HCT116 (cell line): ENCODE data around the gene MED27. TPM values are rescaled to one million over a fixed set of nuclear protein-coding genes. Genes with fewer than 3 reads are reported as not detected.

ENCODE experiments used
- ATAC-seq: fragments of 200-7000 bp; cut with Tn5 transposase; 2 replicates; pipeline ENCODE4 v1.9.1; 2020; ENCODE audit warnings: mild to moderate bottlenecking, moderate library complexity
- BruUV-seq: library from RNA; stranded (reverse); fragments of 400-500 nt; replicated peaks from 2 replicates; lab custom pipeline; 2021; lab: Mats Ljungman, UMichigan
- CTCF ChIA-PET: fragments of 300-600 bp; sonication (Branson Sonifier 250); formaldehyde crosslinking; loops from one replicate; lab custom pipeline; 2021; ENCODE audit warnings: antibody characterized with exemption; lab: Charles Lee
- POLR2A ChIA-PET: fragments of 300-600, 350-600 bp; sonication (Branson Sonifier 250); formaldehyde crosslinking; loops from one replicate; lab custom pipeline; 2021; ENCODE audit warnings: antibody characterized with exemption; lab: Charles Lee
- RAD21 ChIA-PET, 2 experiments: fragments of 300-600 bp; sonication (Branson Sonifier 250); formaldehyde crosslinking; loops; one replicate each; lab custom pipeline; 2023; ENCODE audit warnings: low total read pairs in 2 of 2; ENCODE audit not compliant: uncharacterized antibody in 2 of 2, unreplicated experiment in 2 of 2, low non-redundant PET in 1 of 2; lab: Charles Lee
- DNase-seq: peaks from one replicate; pipeline ENCODE4 v3.0.0-alpha.2; 2010; ENCODE audit warnings: low read depth, low spot score
- H2AFZ ChIP-seq: fragments of 200-600 bp; shearing (Covaris generic), sonication (generic); 2 replicates; pipeline ENCODE4 v1.6.1; 2017; ENCODE audit warnings: low read depth, mixed run types, mixed read lengths, antibody characterized with exemption, low read length; ENCODE audit not compliant: poor library complexity, severe bottlenecking
- H3K27ac ChIP-seq: 2 replicates; pipeline ENCODE4 v1.5.1; 2012; ENCODE audit warnings: low read depth, low read length
- H3K27me3 ChIP-seq: fragments of 200-600 bp; sonication (generic); 2 replicates; pipeline ENCODE4 v1.6.1; 2016; ENCODE audit warnings: mixed run types, low read length, mixed read lengths; ENCODE audit not compliant: insufficient read depth
- H3K36me3 ChIP-seq, 2 experiments: fragments of 200-500 bp in 1 of 2; fragments of 200-600 bp in 1 of 2; sonication (Bioruptor generic) in 1 of 2; sonication (generic) in 1 of 2; 2 replicates each; pipeline versions ENCODE4 v1.5.1 to v1.6.1; 2014 to 2016; ENCODE audit warnings: low read length in 2 of 2, inconsistent platforms in 1 of 2, mixed read lengths in 1 of 2, mixed run types in 1 of 2; ENCODE audit not compliant: insufficient read depth in 2 of 2, control insufficient read depth in 1 of 2
- H3K4me1 ChIP-seq, 2 experiments: fragments of 200-600 bp in 1 of 2; sonication (generic) in 1 of 2; 2 replicates each; pipeline versions ENCODE4 v1.5.1 to v1.6.1; 2012 to 2017; ENCODE audit warnings: low read length in 2 of 2, inconsistent platforms in 1 of 2, mild to moderate bottlenecking in 1 of 2, mixed read lengths in 1 of 2, mixed run types in 1 of 2, moderate library complexity in 1 of 2; ENCODE audit not compliant: insufficient read depth in 2 of 2, control insufficient read depth in 1 of 2
- H3K4me2 ChIP-seq: fragments of 200-600 bp; sonication (generic); 2 replicates; pipeline ENCODE4 v1.6.1; 2017; ENCODE audit warnings: mixed run types, low read length, mixed read lengths
- H3K4me3 ChIP-seq, 2 experiments: fragments of 200-600 bp in 1 of 2; sonication (generic) in 1 of 2; replicated peaks in 1 of 2; 2 replicates each; pipeline ENCODE4 v1.5.1; 2011 to 2016; ENCODE audit warnings: low read length in 2 of 2, control low read depth in 1 of 2, low read depth in 1 of 2, mild to moderate bottlenecking in 1 of 2, mixed read lengths in 1 of 2, mixed run types in 1 of 2
- H3K79me2 ChIP-seq: fragments of 200-600 bp; sonication (generic); 2 replicates; pipeline ENCODE4 v1.6.1; 2017; ENCODE audit warnings: mild to moderate bottlenecking, mixed run types, low read length, moderate library complexity, mixed read lengths; ENCODE audit not compliant: insufficient read depth
- H3K9ac ChIP-seq: fragments of 200-600 bp; sonication (generic); 2 replicates; pipeline ENCODE4 v1.6.1; 2016; ENCODE audit warnings: low read length, mixed read lengths
- H3K9me2 ChIP-seq: fragments of 200-600 bp; sonication (generic), shearing (Covaris generic); 2 replicates; pipeline ENCODE4 v1.6.1; 2017; ENCODE audit warnings: mixed run types, mild to moderate bottlenecking, moderate library complexity; ENCODE audit not compliant: insufficient read depth
- H3K9me3 ChIP-seq, 2 experiments: fragments of 200-500 bp in 1 of 2; fragments of 200-600 bp in 1 of 2; sonication (Bioruptor generic) in 1 of 2; sonication (generic) in 1 of 2; 2 replicates each; pipeline ENCODE4 v1.6.1; 2014 to 2017; ENCODE audit warnings: low read length in 2 of 2, mixed read lengths in 2 of 2, inconsistent platforms in 1 of 2, low read depth in 1 of 2, mild to moderate bottlenecking in 1 of 2, mixed run types in 1 of 2, moderate library complexity in 1 of 2; ENCODE audit not compliant: control insufficient read depth in 1 of 2, insufficient read depth in 1 of 2
- H4K20me1 ChIP-seq: fragments of 200-600 bp; sonication (generic), shearing (Covaris generic); 2 replicates; pipeline ENCODE4 v1.6.1; 2017; ENCODE audit warnings: mixed run types, mild to moderate bottlenecking, moderate library complexity; ENCODE audit not compliant: insufficient read depth
- ATF3 ChIP-seq: IDR thresholded peaks from 2 replicates; pipeline ENCODE4 v1.6.1; 2012
- CBX3 ChIP-seq: IDR thresholded peaks from 2 replicates; pipeline ENCODE4 v1.6.1; 2012; ENCODE audit warnings: low read depth
- CEBPB ChIP-seq: IDR thresholded peaks from 2 replicates; pipeline ENCODE4 v1.6.1; 2012; ENCODE audit warnings: low read depth
- EGR1 ChIP-seq: IDR thresholded peaks from 2 replicates; pipeline ENCODE4 v1.6.1; 2012; ENCODE audit warnings: low read depth
- ELF1 ChIP-seq: IDR thresholded peaks from 2 replicates; pipeline ENCODE4 v1.6.1; 2012; ENCODE audit warnings: low read depth, borderline replicate concordance
- EZH2 ChIP-seq: fragments of 200-600 bp; sonication (generic); IDR thresholded peaks from 2 replicates; pipeline ENCODE4 v1.6.1; 2017; ENCODE audit warnings: antibody characterized with exemption, mixed run types
- EZH2phosphoT487 ChIP-seq: fragments of 200-600 bp; IDR thresholded peaks from 2 replicates; pipeline ENCODE4 v1.6.1; 2018; ENCODE audit warnings: antibody characterized with exemption, borderline replicate concordance
- JUND ChIP-seq: IDR thresholded peaks from 2 replicates; pipeline ENCODE4 v1.6.1; 2012
- MAX ChIP-seq: IDR thresholded peaks from 2 replicates; pipeline ENCODE4 v1.6.1; 2012
- POLR2A ChIP-seq: IDR thresholded peaks from 2 replicates; pipeline ENCODE4 v1.7.0; 2011; ENCODE audit warnings: borderline replicate concordance; ENCODE audit not compliant: insufficient read depth, insufficient read length; ENCODE audit errors: extremely low read depth
- RAD21 ChIP-seq: IDR thresholded peaks from 2 replicates; pipeline ENCODE4 v1.6.1; 2012; ENCODE audit warnings: low read depth, mild to moderate bottlenecking
- REST ChIP-seq: IDR thresholded peaks from 2 replicates; pipeline ENCODE4 v1.6.1; 2012; ENCODE audit warnings: low read depth
- SP1 ChIP-seq: IDR thresholded peaks from 2 replicates; pipeline ENCODE4 v1.6.1; 2012; ENCODE audit warnings: low read depth
- SRF ChIP-seq: IDR thresholded peaks from 2 replicates; pipeline ENCODE4 v1.6.1; 2012; ENCODE audit warnings: low read depth
- TCF7L2 ChIP-seq: IDR thresholded peaks from 2 replicates; pipeline ENCODE4 v1.7.0; 2011; ENCODE audit warnings: borderline replicate concordance, inconsistent platforms; ENCODE audit not compliant: insufficient read depth, insufficient read length; ENCODE audit errors: extremely low read depth
- YY1 ChIP-seq: IDR thresholded peaks from 2 replicates; pipeline ENCODE4 v1.6.1; 2011; ENCODE audit warnings: low read length, low read depth, moderate library complexity, mild to moderate bottlenecking; ENCODE audit not compliant: insufficient replicate concordance; ENCODE audit errors: extremely low read depth
- ZFX ChIP-seq: fragments of 450-650 bp; IDR thresholded peaks from 2 replicates; pipeline ENCODE4 v1.6.1; 2017
- ZNF274 ChIP-seq: fragments of 200-500 bp; sonication (Bioruptor generic); IDR thresholded peaks from 2 replicates; pipeline ENCODE4 v1.6.1; 2014; ENCODE audit warnings: mild to moderate bottlenecking, low read depth, low read length, inconsistent platforms
- intact Hi-C: fragments of 100-400 bp; cut with micrococcal nuclease; formaldehyde crosslinking; loops from 2 replicates; pipeline ENCODE4 v1.10.0; 2022
- total RNA-seq: library from RNA; stranded (reverse); gene quantifications from one replicate; pipeline ENCODE4 v1.2.1, GENCODE V29; 2021; ENCODE audit not compliant: unreplicated experiment
- TF ChIP-seq, protein P1 (sequence below): IDR thresholded peaks from 2 replicates; pipeline ENCODE4 v1.6.1; 2011; ENCODE audit warnings: mild to moderate bottlenecking, low read length, moderate library complexity; ENCODE audit not compliant: insufficient replicate concordance; ENCODE audit errors: extremely low read depth

The MED27 gene
- total RNA-seq, 1 experiment from 2014 or later, result 26.9 TPM

- DNase-seq, result no peak
- ATAC-seq, result no peak
- Histone ChIP-seq H3K36me3 (no peaks in the 10 kb centered on the region), H3K27me3 (no peaks in the 10 kb centered on the region), H3K9ac (no peak overlapping the region), H4K20me1 (no peaks in the 10 kb centered on the region), H3K9me2 (no peaks in the 10 kb centered on the region)
- no TSS peak for BruUV-seq
- CTCF ChIA-PET, result no interaction called here
- TF ChIP-seq ZFX (no peak), EZH2 (no peak), EZH2phosphoT487 (no peak), SRF (no peak), CEBPB (no peak), RAD21 (no peak), EGR1 (no peak), REST (no peak), POLR2A (no peak), YY1 (no peak), ATF3 (no peak), JUND (no peak), ZNF274 (no peak), ELF1 (no peak), SP1 (no peak), CBX3 (no peak), MAX (no peak), TCF7L2 (no peak)
- TF ChIP-seq, protein P1, sequence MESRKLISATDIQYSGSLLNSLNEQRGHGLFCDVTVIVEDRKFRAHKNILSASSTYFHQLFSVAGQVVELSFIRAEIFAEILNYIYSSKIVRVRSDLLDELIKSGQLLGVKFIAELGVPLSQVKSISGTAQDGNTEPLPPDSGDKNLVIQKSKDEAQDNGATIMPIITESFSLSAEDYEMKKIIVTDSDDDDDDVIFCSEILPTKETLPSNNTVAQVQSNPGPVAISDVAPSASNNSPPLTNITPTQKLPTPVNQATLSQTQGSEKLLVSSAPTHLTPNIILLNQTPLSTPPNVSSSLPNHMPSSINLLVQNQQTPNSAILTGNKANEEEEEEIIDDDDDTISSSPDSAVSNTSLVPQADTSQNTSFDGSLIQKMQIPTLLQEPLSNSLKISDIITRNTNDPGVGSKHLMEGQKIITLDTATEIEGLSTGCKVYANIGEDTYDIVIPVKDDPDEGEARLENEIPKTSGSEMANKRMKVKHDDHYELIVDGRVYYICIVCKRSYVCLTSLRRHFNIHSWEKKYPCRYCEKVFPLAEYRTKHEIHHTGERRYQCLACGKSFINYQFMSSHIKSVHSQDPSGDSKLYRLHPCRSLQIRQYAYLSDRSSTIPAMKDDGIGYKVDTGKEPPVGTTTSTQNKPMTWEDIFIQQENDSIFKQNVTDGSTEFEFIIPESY, result no peak
- TF ChIP-seq, all 23 proteins: peak for 0
- ChIA-PET POLR2A (no interaction called here), RAD21 (no interaction called here)
- Histone ChIP-seq H3K27ac (no peak overlapping the region), H3K79me2 (peaks cover 26% of the 10 kb centered on the region), H3K4me2 (no peak overlapping the region), H2AFZ (no peak overlapping the region), H3K4me3 (no peak overlapping the region), H3K9me3 (no peaks in the 10 kb centered on the region), H3K4me1 (peaks cover 6 to 13% of the 10 kb centered on the region in 2 experiments)
- intact Hi-C loops, result no loop called here
Measured at GRCh38 chr9:132040808-132041207, 38.9 kb downstream of the MED27 start.
